ENCODE data around the gene GLOD4. TPM values are rescaled to one million over a fixed set of nuclear protein-coding genes. Genes with fewer than 3 reads are reported as not detected.
"Not testable (repeated sequence)": the region's sequence is repeated elsewhere in the genome, so short reads cannot be mapped to it uniquely, and the experiment has no call there.

The GLOD4 gene
- polyA plus RNA-seq, 10 donors = 50.1 to 75.3 (median 57.7) TPM

GRCh38 chr17:804541-805435 lies 22.7 kb upstream of the GLOD4 start:
- no peak for DNase-seq

- no peak for DNase-seq
These were observed 21.1 kb upstream of the GLOD4 start for GRCh38 chr17:802901-803881.

- DNase-seq = no peak
These were observed 20.4 kb upstream of the GLOD4 start for GRCh38 chr17:802481-802880.

- DNase-seq = no peak
These were observed 19.6 kb upstream of the GLOD4 start for GRCh38 chr17:801660-802059.

- no peak for DNase-seq
These were observed 18.6 kb upstream of the GLOD4 start for GRCh38 chr17:800446-801242.

DNA sequence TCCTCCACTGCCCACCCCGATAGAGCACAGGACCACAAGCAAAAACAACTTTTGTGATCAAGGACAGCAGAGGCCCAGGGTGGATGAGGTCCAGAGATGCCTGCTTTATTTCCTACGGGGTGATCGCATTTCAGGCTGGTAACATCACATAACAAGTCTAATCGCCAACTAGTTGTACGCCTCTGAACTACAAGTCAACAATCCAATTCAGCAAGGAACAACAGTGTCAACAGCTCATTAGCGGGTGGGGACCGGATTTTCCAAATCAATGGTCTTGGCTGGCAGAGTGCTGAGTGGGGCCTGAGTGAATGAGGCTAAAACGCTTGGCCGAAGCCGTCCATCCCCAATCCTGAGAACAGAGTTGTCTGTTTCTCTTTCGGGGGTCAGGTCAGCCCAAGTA lies 17.2 kb upstream of the GLOD4 start:
- DNase-seq = no peak

- no peak for DNase-seq
These were observed 16.2 kb upstream of the GLOD4 start for GRCh38 chr17:798246-798645.

DNA sequence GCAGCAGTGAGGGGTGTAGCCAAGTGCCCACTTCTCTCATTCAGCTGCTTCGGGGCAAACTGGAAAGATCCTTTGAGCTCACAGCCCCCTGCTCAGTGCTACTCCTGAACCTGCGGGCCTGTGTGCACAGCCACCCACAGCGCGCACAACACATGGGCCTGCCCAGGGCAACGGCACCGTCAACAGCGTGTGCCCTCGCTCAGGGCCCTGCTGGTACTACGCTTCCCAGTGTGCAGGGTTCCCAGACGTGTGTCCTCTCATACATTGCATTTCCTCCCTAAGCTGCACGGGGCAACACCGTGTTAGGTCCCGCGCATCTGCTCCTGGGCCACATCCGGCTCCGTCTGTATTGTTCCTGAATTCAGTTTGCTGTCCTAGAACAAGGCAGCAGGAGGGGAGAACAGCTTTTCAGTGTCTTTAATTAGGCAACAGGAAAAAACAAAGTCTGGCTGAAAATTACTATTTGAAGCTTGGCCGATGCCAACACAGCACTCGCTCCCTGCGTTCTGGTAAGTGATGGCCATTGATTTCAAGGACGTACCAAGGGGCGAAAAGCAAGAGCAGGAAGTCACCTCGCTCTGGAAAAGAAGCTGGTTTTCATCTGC lies 15.3 kb upstream of the GLOD4 start:
- DNase-seq = peak in 1 of 3 donors; percentile 31

- DNase-seq = peak in 1 of 3 donors; percentile 54
These were observed 14.5 kb upstream of the GLOD4 start for GRCh38 chr17:796609-797008.

GRCh38 chr17:795721-796120 lies 13.6 kb upstream of the GLOD4 start:
- peak in 1 of 3 donors; percentile 30 for DNase-seq

DNA sequence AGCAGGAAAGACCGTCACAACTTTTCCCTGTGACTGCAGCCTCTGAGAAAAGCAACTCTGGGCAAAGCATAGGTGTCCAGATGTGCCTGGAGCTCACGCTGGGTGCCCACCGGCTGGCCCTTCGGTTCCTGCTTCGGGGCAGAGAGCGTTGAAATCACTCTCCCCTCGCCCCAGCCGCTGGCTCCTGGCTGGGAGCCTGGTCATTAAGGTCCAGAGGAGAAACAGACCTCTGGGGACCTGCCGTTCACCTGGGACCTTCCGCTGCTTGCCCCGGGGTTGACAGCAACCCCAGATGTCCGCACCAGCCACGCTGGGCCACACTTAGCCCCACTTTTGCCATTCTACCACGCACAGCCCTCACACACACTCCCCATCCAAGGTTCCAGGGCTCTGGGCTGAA lies 13.2 kb upstream of the GLOD4 start:
- DNase-seq = no peak

GRCh38 chr17:794876-795275 lies 12.8 kb upstream of the GLOD4 start:
- DNase-seq = peak; percentile 81 to 94 (median 91)

DNA sequence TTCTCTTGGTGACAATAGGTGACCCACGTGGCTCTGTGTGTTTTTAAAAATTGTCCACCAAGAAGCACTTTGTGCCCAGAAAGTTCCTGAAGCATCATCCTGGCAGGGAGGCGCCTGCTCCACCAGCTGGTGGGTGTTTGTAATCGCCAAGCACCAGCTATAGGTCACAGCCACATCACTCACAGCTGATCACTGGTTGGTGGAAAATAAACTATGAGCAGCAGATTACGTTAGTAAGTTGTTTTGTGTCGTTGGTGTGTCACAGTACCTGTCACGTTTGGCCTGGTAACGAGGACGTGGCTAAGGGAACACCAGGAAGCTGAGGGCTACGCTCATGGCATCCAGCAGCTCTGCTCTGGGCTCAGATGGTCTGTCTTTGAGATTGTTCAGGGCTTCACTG lies 10.2 kb upstream of the GLOD4 start:
- DNase-seq = peak in 1 of 3 donors; percentile 27

- no peak for DNase-seq
These were observed 9.7 kb upstream of the GLOD4 start for GRCh38 chr17:791829-792228.

GRCh38 chr17:790874-791247 lies 8.8 kb upstream of the GLOD4 start:
- DNase-seq = not testable (repeated sequence)

DNA sequence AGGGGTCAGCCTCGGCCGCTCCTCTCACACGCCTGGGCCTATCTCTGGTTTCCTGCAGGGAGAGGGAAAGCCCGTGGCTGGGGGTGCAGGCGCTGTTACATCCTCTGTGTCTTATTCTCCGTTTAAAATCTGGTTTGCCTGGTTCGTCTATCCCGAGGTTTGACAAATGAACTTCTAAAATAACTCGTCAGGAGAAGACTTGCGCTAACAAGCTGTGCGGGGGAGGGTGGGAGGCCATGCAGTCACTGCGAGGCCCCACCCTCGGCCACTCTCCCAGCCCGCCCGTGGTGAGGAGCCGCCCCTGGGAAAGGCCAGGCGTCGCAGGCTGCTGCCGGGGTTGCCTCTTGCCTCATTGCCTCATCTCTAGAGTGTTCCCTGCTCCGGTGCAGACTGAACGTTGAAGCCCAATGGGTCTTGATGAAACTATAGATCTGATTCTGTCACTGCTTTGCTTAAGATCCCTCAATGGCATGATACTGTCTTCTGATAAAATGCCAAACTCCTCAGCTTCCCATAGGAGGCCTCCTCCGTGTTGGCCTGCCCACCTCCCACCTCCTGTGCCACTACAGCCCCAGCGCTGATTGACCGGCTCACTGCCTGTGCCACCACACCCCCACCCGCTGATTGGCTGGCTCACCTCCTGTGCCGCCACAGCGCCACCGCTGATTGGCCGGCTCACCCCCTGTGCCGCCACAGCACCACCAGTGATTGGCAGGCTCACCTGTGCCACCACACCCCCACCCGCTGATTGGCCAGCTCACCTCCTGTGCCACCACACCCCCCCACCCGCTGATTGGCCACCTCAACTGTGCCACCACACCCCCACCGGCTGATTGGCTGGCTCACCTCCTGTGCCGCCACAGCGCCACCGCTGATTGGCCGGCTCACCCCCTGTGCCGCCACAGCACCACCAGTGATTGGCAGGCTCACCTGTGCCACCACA lies 8.1 kb upstream of the GLOD4 start:
- not testable (repeated sequence) for DNase-seq

GRCh38 chr17:789160-789840 lies 7.2 kb upstream of the GLOD4 start:
- no peak for DNase-seq

DNA sequence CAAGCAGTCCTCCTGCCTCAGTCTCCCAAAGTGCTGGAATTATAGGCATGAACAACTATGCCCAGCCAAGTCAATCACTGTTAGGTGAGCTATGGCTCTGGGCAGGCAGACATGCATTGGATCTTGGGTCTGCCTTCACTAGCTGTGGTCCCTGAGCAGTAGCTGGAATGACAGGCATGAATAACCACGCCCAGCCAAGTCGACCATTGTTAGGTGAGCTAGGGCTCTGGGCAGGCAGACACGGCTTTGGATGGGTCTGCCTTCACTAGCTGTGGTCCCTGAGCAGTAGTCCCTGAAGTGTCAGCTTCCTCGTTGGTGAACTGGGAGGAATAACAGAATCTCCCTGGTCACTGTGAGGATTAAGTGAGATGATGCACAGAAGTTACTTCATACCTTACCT lies 6.5 kb upstream of the GLOD4 start:
- DNase-seq = no peak

DNA sequence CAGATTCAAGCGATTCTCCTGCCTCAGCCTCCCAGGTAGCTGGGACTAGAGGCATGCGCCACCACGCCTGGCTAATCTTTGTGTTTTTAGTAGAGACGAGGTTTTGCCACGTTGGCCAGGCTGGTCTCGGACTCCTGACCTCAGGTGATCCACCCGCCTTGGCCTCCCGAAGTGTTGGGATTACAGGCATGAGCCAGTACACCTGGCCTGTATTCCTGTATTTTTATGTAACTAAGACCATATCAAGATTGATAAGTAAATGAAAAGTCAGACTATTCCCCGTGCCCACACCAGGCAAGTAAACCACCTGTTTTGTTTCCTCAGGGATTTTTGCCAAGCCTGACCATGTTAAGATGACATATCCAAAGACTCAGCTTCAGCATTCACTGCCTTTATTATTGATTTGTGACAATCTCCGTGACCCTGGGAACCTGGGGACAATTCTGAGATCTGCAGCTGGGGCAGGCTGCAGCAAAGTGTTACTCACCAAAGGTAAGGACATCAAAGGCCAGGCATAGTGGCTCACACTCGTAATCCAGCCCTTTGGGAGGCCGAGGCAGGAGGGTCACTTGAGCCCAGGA lies 5.7 kb upstream of the GLOD4 start:
- no peak for DNase-seq
